ENCODE measurements around the gene DUSP22.

DNA sequence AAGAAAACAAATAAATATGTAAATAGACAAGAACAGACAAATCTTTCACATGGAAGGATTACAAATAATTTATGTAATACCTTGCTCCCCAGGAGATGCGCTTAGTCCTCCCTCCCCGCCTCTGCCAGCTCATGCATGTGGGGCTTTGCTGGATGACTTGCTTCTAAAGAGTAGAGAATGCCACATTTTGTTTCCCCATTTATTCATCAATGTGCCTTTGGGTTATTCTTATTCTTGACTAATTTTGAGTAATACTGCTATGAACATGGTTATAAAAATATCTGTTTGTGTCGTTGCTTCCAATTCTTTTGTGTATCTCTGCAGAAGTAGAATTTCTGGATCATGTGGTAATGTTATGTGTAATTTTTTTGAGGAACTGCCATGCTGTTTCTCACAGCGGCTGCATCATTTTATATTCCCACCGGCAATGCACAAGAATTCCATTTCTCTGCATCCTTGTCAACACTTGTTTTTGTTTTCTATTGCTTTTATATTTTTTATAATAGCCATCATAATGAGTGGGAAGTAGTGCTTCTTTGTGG lies 23.8 kb upstream of the DUSP22 start:
- TF ChIP-seq, protein P1, sequence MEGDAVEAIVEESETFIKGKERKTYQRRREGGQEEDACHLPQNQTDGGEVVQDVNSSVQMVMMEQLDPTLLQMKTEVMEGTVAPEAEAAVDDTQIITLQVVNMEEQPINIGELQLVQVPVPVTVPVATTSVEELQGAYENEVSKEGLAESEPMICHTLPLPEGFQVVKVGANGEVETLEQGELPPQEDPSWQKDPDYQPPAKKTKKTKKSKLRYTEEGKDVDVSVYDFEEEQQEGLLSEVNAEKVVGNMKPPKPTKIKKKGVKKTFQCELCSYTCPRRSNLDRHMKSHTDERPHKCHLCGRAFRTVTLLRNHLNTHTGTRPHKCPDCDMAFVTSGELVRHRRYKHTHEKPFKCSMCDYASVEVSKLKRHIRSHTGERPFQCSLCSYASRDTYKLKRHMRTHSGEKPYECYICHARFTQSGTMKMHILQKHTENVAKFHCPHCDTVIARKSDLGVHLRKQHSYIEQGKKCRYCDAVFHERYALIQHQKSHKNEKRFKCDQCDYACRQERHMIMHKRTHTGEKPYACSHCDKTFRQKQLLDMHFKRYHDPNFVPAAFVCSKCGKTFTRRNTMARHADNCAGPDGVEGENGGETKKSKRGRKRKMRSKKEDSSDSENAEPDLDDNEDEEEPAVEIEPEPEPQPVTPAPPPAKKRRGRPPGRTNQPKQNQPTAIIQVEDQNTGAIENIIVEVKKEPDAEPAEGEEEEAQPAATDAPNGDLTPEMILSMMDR (conservative IDR thresholded peaks at IDR 0.05) = no peak
- TF ChIP-seq ZFX (IDR thresholded peaks at IDR 0.05) = no peak
